K562 (cell line): Measurements from ENCODE around the gene PCED1B. TPM values are rescaled to one million over a fixed set of nuclear protein-coding genes. Genes with fewer than 3 reads are reported as not detected.
A peak's percentile ranks its signal among the peaks of the same experiment; 100 is the strongest.
"Not testable (repeated sequence)": the region's sequence is repeated elsewhere in the genome, so short reads cannot be mapped to it uniquely, and the experiment has no call there.

ENCODE experiments used
- ATAC-seq: fragments of 200-7000 bp; cut with Tn5 transposase; 3 replicates; pipeline ENCODE4 v1.9.1; 2020; ENCODE audit warnings: moderate library complexity
- BruUV-seq: library from RNA; stranded (reverse); fragments of 400-500 nt; replicated peaks from 2 replicates; lab custom pipeline; 2021; lab: Mats Ljungman, UMichigan
- CTCF ChIA-PET: fragments of 300-600 bp; formaldehyde crosslinking; extraction: SDS; loops from one replicate; lab custom pipeline; 2021; ENCODE audit warnings: low intra/inter-chr PET ratio; lab: Yijun Ruan, JAX
- POLR2A ChIA-PET: fragments of 300-600, 350-650 bp; sonication (Branson Sonifier 250); formaldehyde crosslinking; extraction: SDS; loops from one replicate; lab custom pipeline; 2021; ENCODE audit warnings: antibody characterized with exemption, inconsistent platforms; lab: Yijun Ruan, JAX
- DNase-seq, 4 experiments: peaks; one replicate each; pipeline versions ENCODE4 v3.0.0 to v3.0.0-alpha.2; 2011 to 2018; ENCODE audit warnings: low spot score in 3 of 4, mixed read lengths in 3 of 4; ENCODE audit errors: extremely low read depth in 1 of 4
- FAIRE-seq: peaks from 2 replicates; lab custom pipeline; 2011; peaks lifted over from hg19 to GRCh38; lab: Jason Lieb, UNC
- H2AFZ ChIP-seq: 2 replicates; pipeline ENCODE4 v1.6.0; 2011; ENCODE audit warnings: low read depth, low read length, control low read depth, inconsistent platforms
- H3K27ac ChIP-seq: fragments of 200-600 bp; 3 replicates; pipeline ENCODE4 v1.8.0; 2011; ENCODE audit warnings: low read depth, mild to moderate bottlenecking, control low read depth, inconsistent platforms, low read length, moderate library complexity, mixed read lengths; ENCODE audit errors: extremely low read depth
- H3K27me3 ChIP-seq, 2 experiments: fragments of 300-600 bp in 1 of 2; 2 replicates in 1 of 2; 3 replicates in 1 of 2; pipeline versions ENCODE4 v1.6.0 to v1.8.0; 2011; ENCODE audit warnings: inconsistent platforms in 2 of 2, low read length in 2 of 2, mild to moderate bottlenecking in 1 of 2, mixed read lengths in 1 of 2, moderate library complexity in 1 of 2; ENCODE audit not compliant: control insufficient read depth in 2 of 2, insufficient read depth in 2 of 2
- H3K36me3 ChIP-seq: fragments of 300-600 bp; 3 replicates; pipeline ENCODE4 v1.8.0; 2011; ENCODE audit warnings: mild to moderate bottlenecking, low read length, inconsistent platforms; ENCODE audit not compliant: control insufficient read depth, insufficient read depth
- H3K4me1 ChIP-seq, 2 experiments: fragments of 200-600 bp in 1 of 2; replicated peaks in 1 of 2; 2 replicates in 1 of 2; 3 replicates in 1 of 2; pipeline versions ENCODE4 v1.5.1 to v1.8.0; 2011; ENCODE audit warnings: inconsistent platforms in 2 of 2, low read length in 2 of 2, mild to moderate bottlenecking in 1 of 2, mixed read lengths in 1 of 2, moderate library complexity in 1 of 2; ENCODE audit not compliant: control insufficient read depth in 2 of 2, insufficient read depth in 2 of 2
- H3K4me2 ChIP-seq: 2 replicates; pipeline ENCODE4 v1.6.1; 2011; ENCODE audit warnings: low read length, control low read depth, inconsistent platforms, mixed read lengths; ENCODE audit not compliant: insufficient read depth
- H3K4me3 ChIP-seq: fragments of 200-600 bp; sonication (generic), shearing (Covaris generic); 2 replicates; pipeline ENCODE4 v1.5.1; 2016; ENCODE audit warnings: control low read depth, inconsistent platforms
- H3K79me2 ChIP-seq: fragments of 200-600 bp; 3 replicates; pipeline ENCODE4 v1.8.0; 2011; ENCODE audit warnings: low read length, inconsistent platforms; ENCODE audit not compliant: control insufficient read depth, insufficient read depth
- H3K9ac ChIP-seq, 2 experiments: 2 replicates each; pipeline versions ENCODE4 v1.6.0 to v1.6.1; 2011; ENCODE audit warnings: low read depth in 2 of 2, low read length in 2 of 2, control low read depth in 1 of 2, inconsistent platforms in 1 of 2, mild to moderate bottlenecking in 1 of 2, mixed read lengths in 1 of 2; ENCODE audit not compliant: insufficient read depth in 1 of 2
- H3K9me1 ChIP-seq: one replicate; pipeline ENCODE4 v1.6.0; 2011; ENCODE audit warnings: inconsistent platforms, mild to moderate bottlenecking, low read length, moderate library complexity; ENCODE audit not compliant: control insufficient read depth, insufficient read depth
- H3K9me3 ChIP-seq: replicated peaks from 2 replicates; pipeline ENCODE4 v1.5.1; 2011; ENCODE audit warnings: low read depth, low read length, inconsistent platforms; ENCODE audit not compliant: control insufficient read depth, insufficient read depth
- H4K20me1 ChIP-seq: replicated peaks from 2 replicates; pipeline ENCODE4 v1.6.1; 2011; ENCODE audit warnings: low read length, inconsistent platforms, mixed read lengths; ENCODE audit not compliant: control insufficient read depth, insufficient read depth
- DPF2 ChIP-seq: fragments of 450-650 bp; IDR thresholded peaks from 2 replicates; pipeline ENCODE4 v1.6.1; 2016
- GABPB2 ChIP-seq: fragments of 250-450 bp; sonication (Bioruptor Pico); conservative IDR thresholded peaks from 2 replicates; pipeline ENCODE4 v1.5.1; 2021; ENCODE audit warnings: mild to moderate bottlenecking
- SUPT5H ChIP-seq: fragments of 450-650 bp; IDR thresholded peaks from 2 replicates; pipeline ENCODE4 v1.6.1; 2016
- THRAP3 ChIP-seq: fragments of 450-650 bp; IDR thresholded peaks from 2 replicates; pipeline ENCODE4 v1.6.1; 2016; ENCODE audit warnings: mild to moderate bottlenecking, inconsistent platforms, borderline replicate concordance
- WGBS: fragments of 100-300 bp; shearing (Covaris generic); methylation state at CpG from one replicate; pipeline ENCODE4 v1.1.6; 2016; ENCODE audit warnings: low coverage, mixed read lengths; ENCODE audit not compliant: insufficient coverage; ENCODE audit errors: missing lambda C conversion rate; 5-methylcytosine and 5-hydroxymethylcytosine counted together
- in situ Hi-C: fragments of 300-500 bp; cut with MboI; formaldehyde crosslinking; loops from 4 replicates; pipeline ENCODE4 v1.15.0; 2018; ENCODE audit warnings: inconsistent platforms, mixed read lengths
- intact Hi-C: fragments of 100-400 bp; cut with micrococcal nuclease; formaldehyde crosslinking; loops from 2 replicates; pipeline ENCODE4 v1.14.2; 2022
- polyA plus RNA-seq, 8 experiments: library from polyadenylated mRNA; depleted of rRNA in 4 of 8; stranded (reverse) in 5 of 8; unstranded in 3 of 8; fragments of >200 nt; fragmentation: Nextera tagmentation in 2 of 8; fragmentation: Illumina TruSeq in 1 of 8; extraction: Ambion mirVana in 2 of 8; extraction: Trizol in 1 of 8; gene quantifications; 2 replicates each; pipeline versions ENCODE4 v1.2.1 to v1.2.3, GENCODE V29; 2011 to 2014; ENCODE audit warnings: inconsistent platforms in 1 of 8, missing spikeins in 1 of 8
- total RNA-seq, 7 experiments: library from RNA; depleted of rRNA in 6 of 7; stranded (reverse); fragments of >200 nt in 6 of 7; fragmentation: Illumina TruSeq in 2 of 7; extraction: Trizol in 2 of 7; gene quantifications; 2 replicates each; pipeline versions ENCODE4 v1.2.1 to v1.2.3, GENCODE V29; 2011 to 2021; ENCODE audit warnings: low replicate concordance in 1 of 7
- TF ChIP-seq, protein P1 (sequence below): fragments of 450-650 bp; IDR thresholded peaks from 2 replicates; pipeline ENCODE4 v1.6.1; 2016; ENCODE audit warnings: low read depth, mild to moderate bottlenecking, moderate library complexity
- TF ChIP-seq, protein P2 (sequence below): IDR thresholded peaks from 2 replicates; pipeline ENCODE4 v1.6.1; 2016; ENCODE audit warnings: missing genetic modification characterization, missing compliant biosample characterization
- TF ChIP-seq, protein P3 (sequence below), 2 experiments: fragments of 450-650 bp; IDR thresholded peaks; 2 replicates each; pipeline ENCODE4 v1.6.1; 2016

Gene PCED1B
- total and polyA plus RNA-seq, 9 of the 15 experiments (the other 6 are each of a cell fraction or from before 2014, with no cell fraction given): 1.2 to 9.3 (median 2.5) TPM

DNA sequence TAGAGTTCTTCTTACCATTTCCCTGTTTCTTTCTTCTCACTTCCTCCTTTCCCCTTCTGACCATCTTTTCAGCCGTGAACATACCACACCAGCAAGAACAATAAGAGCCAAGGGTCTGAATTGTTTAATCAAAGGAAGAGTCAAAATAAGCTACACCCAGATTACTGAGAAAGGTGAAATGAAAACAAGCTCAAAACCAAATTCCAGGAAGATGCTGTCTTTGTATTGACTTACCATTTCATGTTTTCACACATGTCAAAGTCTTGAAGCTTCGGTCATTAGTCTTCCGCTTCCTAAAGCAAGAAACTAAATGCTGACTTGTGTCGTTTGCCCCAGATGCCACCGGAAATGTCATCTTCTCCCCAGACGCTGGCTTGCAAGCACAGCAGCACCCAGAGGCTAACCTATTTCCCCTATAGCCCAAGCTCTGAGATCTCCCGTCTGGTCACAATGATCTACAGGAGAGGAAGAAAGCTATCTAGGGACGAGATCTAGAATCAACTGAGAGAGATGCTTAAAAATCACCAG lies 136.8 kb downstream of the PCED1B start (continued):
- TF ChIP-seq THRAP3: no peak
- TF ChIP-seq, protein P1, sequence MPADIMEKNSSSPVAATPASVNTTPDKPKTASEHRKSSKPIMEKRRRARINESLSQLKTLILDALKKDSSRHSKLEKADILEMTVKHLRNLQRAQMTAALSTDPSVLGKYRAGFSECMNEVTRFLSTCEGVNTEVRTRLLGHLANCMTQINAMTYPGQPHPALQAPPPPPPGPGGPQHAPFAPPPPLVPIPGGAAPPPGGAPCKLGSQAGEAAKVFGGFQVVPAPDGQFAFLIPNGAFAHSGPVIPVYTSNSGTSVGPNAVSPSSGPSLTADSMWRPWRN: no peak
- no peak for TF ChIP-seq SUPT5H
- no peak for TF ChIP-seq GABPB2
- TF ChIP-seq, all 486 proteins: peak for 19

DNA sequence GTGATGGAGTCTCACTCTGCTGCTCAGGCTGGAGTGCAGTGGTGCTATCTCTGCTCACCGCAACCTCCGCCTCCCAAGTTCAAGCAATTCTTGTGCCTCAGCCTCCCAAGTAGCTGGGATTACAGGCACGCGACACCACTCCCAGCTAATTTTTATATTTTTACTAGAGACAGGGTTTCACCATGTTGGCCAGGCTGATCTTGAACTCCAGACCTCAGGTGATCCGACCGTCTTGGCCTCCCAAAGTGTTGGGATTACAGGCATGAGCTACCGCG lies 138.1 kb downstream of the PCED1B start:
- H4K20me1 ChIP-seq, H3K9me3 ChIP-seq, H3K27ac ChIP-seq, H3K4me2 ChIP-seq, H3K9ac ChIP-seq, CTCF ChIA-PET, ATAC-seq, H3K79me2 ChIP-seq, H2AFZ ChIP-seq, H3K27me3 ChIP-seq, DNase-seq, FAIRE-seq, in situ Hi-C loops, BruUV-seq, H3K4me3 ChIP-seq, H3K9me1 ChIP-seq, H3K36me3 ChIP-seq: not testable (repeated sequence)
- 0 out of 2 replicates have a peak, but pooled peaks have one; percentile 7 for TF ChIP-seq DPF2
- TF ChIP-seq, protein P2, sequence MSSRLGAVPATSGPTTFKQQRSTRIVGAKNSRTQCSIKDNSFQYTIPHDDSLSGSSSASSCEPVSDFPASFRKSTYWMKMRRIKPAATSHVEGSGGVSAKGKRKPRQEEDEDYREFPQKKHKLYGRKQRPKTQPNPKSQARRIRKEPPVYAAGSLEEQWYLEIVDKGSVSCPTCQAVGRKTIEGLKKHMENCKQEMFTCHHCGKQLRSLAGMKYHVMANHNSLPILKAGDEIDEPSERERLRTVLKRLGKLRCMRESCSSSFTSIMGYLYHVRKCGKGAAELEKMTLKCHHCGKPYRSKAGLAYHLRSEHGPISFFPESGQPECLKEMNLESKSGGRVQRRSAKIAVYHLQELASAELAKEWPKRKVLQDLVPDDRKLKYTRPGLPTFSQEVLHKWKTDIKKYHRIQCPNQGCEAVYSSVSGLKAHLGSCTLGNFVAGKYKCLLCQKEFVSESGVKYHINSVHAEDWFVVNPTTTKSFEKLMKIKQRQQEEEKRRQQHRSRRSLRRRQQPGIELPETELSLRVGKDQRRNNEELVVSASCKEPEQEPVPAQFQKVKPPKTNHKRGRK (tag): peak; percentile 55; the same call in 1 of the 2 replicates
- TF ChIP-seq, protein P3, sequence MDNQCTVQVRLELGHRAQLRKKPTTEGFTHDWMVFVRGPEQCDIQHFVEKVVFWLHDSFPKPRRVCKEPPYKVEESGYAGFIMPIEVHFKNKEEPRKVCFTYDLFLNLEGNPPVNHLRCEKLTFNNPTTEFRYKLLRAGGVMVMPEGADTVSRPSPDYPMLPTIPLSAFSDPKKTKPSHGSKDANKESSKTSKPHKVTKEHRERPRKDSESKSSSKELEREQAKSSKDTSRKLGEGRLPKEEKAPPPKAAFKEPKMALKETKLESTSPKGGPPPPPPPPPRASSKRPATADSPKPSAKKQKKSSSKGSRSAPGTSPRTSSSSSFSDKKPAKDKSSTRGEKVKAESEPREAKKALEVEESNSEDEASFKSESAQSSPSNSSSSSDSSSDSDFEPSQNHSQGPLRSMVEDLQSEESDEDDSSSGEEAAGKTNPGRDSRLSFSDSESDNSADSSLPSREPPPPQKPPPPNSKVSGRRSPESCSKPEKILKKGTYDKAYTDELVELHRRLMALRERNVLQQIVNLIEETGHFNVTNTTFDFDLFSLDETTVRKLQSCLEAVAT (IDR thresholded peaks at IDR 0.05): peak in 1 of 2 experiments; percentile 12; a peak in 1 of 4 replicates
- peaks cover 3 to 25% of the 10 kb centered on the region in 2 experiments; a peak in 4 of 5 replicates for H3K4me1 ChIP-seq
- WGBS: 73% methylated on average over 8 of the region's 8 CpGs
- POLR2A ChIA-PET: interaction anchor here (1.2 kb wide), 1 partner anchor 10 kb away, joined by 3 read pairs; no protein-coding TSS in a partner anchor
- intact Hi-C loops: loop anchor here (5.0 to 10.0 kb wide), 2 partner anchors 90 to 157 kb away; no protein-coding TSS in a partner anchor
